Endothelial cell of umbilical vein (primary cell): Measurements from ENCODE around the gene CDK9. TPM values are rescaled to one million over a fixed set of nuclear protein-coding genes. Genes with fewer than 3 reads are reported as not detected.

Experiments
- BruUV-seq: library from RNA; stranded (reverse); fragments of 400-500 nt; replicated peaks from 2 replicates; lab custom pipeline; 2021; lab: Mats Ljungman, UMichigan
- CTCF ChIA-PET: fragments of 300-600, 350-600 bp; sonication (Branson Sonifier 250); formaldehyde crosslinking; loops from one replicate; lab custom pipeline; 2021; ENCODE audit warnings: antibody characterized with exemption, inconsistent platforms; lab: Charles Lee
- POLR2A ChIA-PET: fragments of 300-600, 350-600 bp; sonication (Branson Sonifier 250); formaldehyde crosslinking; loops from one replicate; lab custom pipeline; 2021; ENCODE audit warnings: antibody characterized with exemption, inconsistent platforms; lab: Charles Lee
- DNase-seq: peaks from one replicate; pipeline ENCODE4 v3.0.0-alpha.2; 2011; ENCODE audit warnings: low read depth, low spot score
- FAIRE-seq: peaks from 2 replicates; lab custom pipeline; 2011; peaks lifted over from hg19 to GRCh38; lab: Jason Lieb, UNC
- H2AFZ ChIP-seq: 2 replicates; pipeline ENCODE4 v1.6.0; 2012; ENCODE audit warnings: low read depth, low read length, control low read depth, inconsistent platforms
- H3K27ac ChIP-seq: 2 replicates; pipeline ENCODE4 v1.5.1; 2011; ENCODE audit warnings: low read depth, mild to moderate bottlenecking, control low read depth, low read length, moderate library complexity; ENCODE audit not compliant: insufficient read depth
- H3K27me3 ChIP-seq, 2 experiments: 2 replicates each; pipeline versions ENCODE4 v1.6.0 to v1.6.1; 2011; ENCODE audit warnings: low read length in 2 of 2, mixed read lengths in 1 of 2; ENCODE audit not compliant: control insufficient read depth in 2 of 2, insufficient read depth in 2 of 2
- H3K36me3 ChIP-seq, 2 experiments: 2 replicates in 1 of 2; 3 replicates in 1 of 2; pipeline ENCODE4 v1.5.1; 2011; ENCODE audit warnings: low read length in 2 of 2, mild to moderate bottlenecking in 1 of 2, moderate library complexity in 1 of 2; ENCODE audit not compliant: control insufficient read depth in 2 of 2, insufficient read depth in 2 of 2; ENCODE audit errors: extremely low read depth in 1 of 2
- H3K4me1 ChIP-seq: 3 replicates; pipeline ENCODE4 v1.5.1; 2011; ENCODE audit warnings: mild to moderate bottlenecking, low read length; ENCODE audit not compliant: control insufficient read depth, insufficient read depth; ENCODE audit errors: extremely low read depth
- H3K4me2 ChIP-seq: 2 replicates; pipeline ENCODE4 v1.6.1; 2011; ENCODE audit warnings: low read length, control low read depth, mixed read lengths; ENCODE audit not compliant: insufficient read depth
- H3K4me3 ChIP-seq, 3 experiments: fragments of 200-600 bp in 1 of 3; sonication (generic), shearing (Covaris generic) in 1 of 3; replicated peaks in 1 of 3; 2 replicates each; pipeline ENCODE4 v1.5.1; 2011 to 2016; ENCODE audit warnings: control low read depth in 3 of 3, low read length in 3 of 3, mild to moderate bottlenecking in 2 of 3, inconsistent platforms in 1 of 3, low read depth in 1 of 3, moderate library complexity in 1 of 3; ENCODE audit not compliant: insufficient read depth in 1 of 3
- H3K79me2 ChIP-seq: 2 replicates; pipeline ENCODE4 v1.6.0; 2012; ENCODE audit warnings: low read length, inconsistent platforms; ENCODE audit not compliant: control insufficient read depth, insufficient read depth
- H3K9ac ChIP-seq: replicated peaks from 2 replicates; pipeline ENCODE3; 2011; ENCODE audit warnings: low read length, control low read depth; ENCODE audit not compliant: insufficient read depth; ENCODE audit errors: extremely low read depth
- H3K9me1 ChIP-seq: replicated peaks from 3 replicates; pipeline ENCODE4 v1.6.0; 2011; ENCODE audit warnings: mild to moderate bottlenecking, low read length; ENCODE audit not compliant: control insufficient read depth, insufficient read depth; ENCODE audit errors: extremely low read depth
- H3K9me3 ChIP-seq: replicated peaks from 2 replicates; pipeline ENCODE4 v1.5.1; 2012; ENCODE audit warnings: low read length, inconsistent platforms; ENCODE audit not compliant: control insufficient read depth, insufficient read depth
- H4K20me1 ChIP-seq: replicated peaks from 2 replicates; pipeline ENCODE3; 2011; ENCODE audit warnings: mild to moderate bottlenecking, low read length; ENCODE audit not compliant: control insufficient read depth, insufficient read depth; ENCODE audit errors: extremely low read depth
- CTCF ChIP-seq, 2 donors: IDR thresholded peaks; 1 replicate in 1 of 2; 2 replicates in 1 of 2; pipeline ENCODE4 v1.5.1; 2011; ENCODE audit warnings: low read length in 2 of 2, mild to moderate bottlenecking in 2 of 2, moderate library complexity in 2 of 2, control low read depth in 1 of 2, inconsistent platforms in 1 of 2, low read depth in 1 of 2; ENCODE audit not compliant: insufficient read depth in 1 of 2; ENCODE audit errors: extremely low read depth in 1 of 2
- EZH2 ChIP-seq: IDR thresholded peaks from 2 replicates; pipeline ENCODE4 v1.6.1; 2012; ENCODE audit warnings: borderline replicate concordance, low read depth, mild to moderate bottlenecking, moderate library complexity, low read length, inconsistent platforms; ENCODE audit not compliant: severe bottlenecking
- FOS ChIP-seq: IDR thresholded peaks from 2 replicates; pipeline ENCODE4 v1.6.1; 2011; ENCODE audit warnings: mild to moderate bottlenecking, low read length, moderate library complexity, borderline replicate concordance; ENCODE audit not compliant: insufficient read depth
- GATA2 ChIP-seq: IDR thresholded peaks from 2 replicates; pipeline ENCODE4 v1.7.0; 2011; ENCODE audit warnings: low read depth, mild to moderate bottlenecking, moderate library complexity, mixed read lengths, low read length; ENCODE audit not compliant: insufficient read length, insufficient read depth
- JUN ChIP-seq: IDR thresholded peaks from 2 replicates; pipeline ENCODE4 v1.6.1; 2011; ENCODE audit warnings: borderline replicate concordance, low read depth; ENCODE audit not compliant: insufficient read length, insufficient read depth
- MAX ChIP-seq: IDR thresholded peaks from 2 replicates; pipeline ENCODE4 v1.6.1; 2011; ENCODE audit not compliant: insufficient read depth, insufficient read length
- MYC ChIP-seq: IDR thresholded peaks from one replicate; pipeline ENCODE4 v1.6.1; 2011; ENCODE audit warnings: mild to moderate bottlenecking, low read depth, low read length
- POLR2A ChIP-seq: IDR thresholded peaks from 2 replicates; pipeline ENCODE4 v1.6.1; 2012; ENCODE audit warnings: low read depth, mild to moderate bottlenecking, control low read depth, low read length
- POLR2AphosphoS5 ChIP-seq: IDR thresholded peaks from 2 replicates; pipeline ENCODE4 v1.6.1; 2012; ENCODE audit warnings: low read depth, mild to moderate bottlenecking, control low read depth, low read length, moderate library complexity; ENCODE audit not compliant: insufficient read depth
- dilution Hi-C: fragments of 300-500 bp; cut with MboI; formaldehyde crosslinking; loops from one replicate; pipeline ENCODE4 v1.15.0; 2019; ENCODE audit warnings: low sequenced_read_pairs; ENCODE audit not compliant: extremely low pct_ligation_motif_present
- intact Hi-C: fragments of 100-400 bp; cut with micrococcal nuclease; formaldehyde crosslinking; loops from one replicate; pipeline ENCODE4 v1.10.0; 2022
- polyA plus RNA-seq, 4 experiments: library from polyadenylated mRNA; depleted of rRNA in 3 of 4; stranded (reverse) in 3 of 4; unstranded in 1 of 4; fragments of >200 nt; gene quantifications; 2 replicates each; pipeline versions ENCODE4 v1.2.1 to v1.2.3, GENCODE V29; 2011 to 2012; ENCODE audit warnings: missing spikeins in 1 of 4
- total RNA-seq: library from RNA; stranded (reverse); gene quantifications from 2 replicates; pipeline ENCODE4 v1.2.3, GENCODE V29; 2021

The CDK9 gene
- total and polyA plus RNA-seq, 2 donors (not counting 3 experiments of a cell fraction or from before 2014, with no cell fraction given), result 92.2 to 124 TPM

- no peak for DNase-seq
- H3K9ac ChIP-seq, result no peak within 1 kb of the TSS
- POLR2A ChIA-PET, result no interaction called here
Observed at GRCh38 chr9:127778280-127779135, 7.3 kb upstream of the CDK9 start, which contains the start of gene SH2D3C. SH2D3C (minus strand) TSS chr9:127778666; CDS start chr9:127778627, 39 bp downstream.

GRCh38 chr9:127779136-127779981 lies 6.5 kb upstream of the CDK9 start:
- Histone ChIP-seq H3K27me3 (no peaks in the 10 kb centered on the region), H4K20me1 (no peaks in the 10 kb centered on the region), H3K36me3 (no peaks in the 10 kb centered on the region), H3K27ac (no peak overlapping the region), H3K4me3 (no peak overlapping the region), H3K9ac (no peak overlapping the region), H3K79me2 (no peaks in the 10 kb centered on the region), H2AFZ (no peak overlapping the region), H3K9me1 (no peaks in the 10 kb centered on the region), H3K4me2 (no peak overlapping the region), H3K9me3 (no peaks in the 10 kb centered on the region), H3K4me1 (peaks cover 30% of the 10 kb centered on the region)
- intact Hi-C loops, result no loop called here
- no TSS peak for BruUV-seq
- TF ChIP-seq EZH2, result no peak
- TF ChIP-seq POLR2AphosphoS5, result no peak
- no peak for TF ChIP-seq POLR2A
- TF ChIP-seq CTCF (IDR thresholded peaks at IDR 0.05; ENCODE audit: extremely low read depth in 1 of 2, insufficient read depth in 1 of 2, low read depth in 1 of 2, low read length in 2 of 2), result no peak
- TF ChIP-seq MAX, result no peak
- no peak for TF ChIP-seq GATA2
- TF ChIP-seq JUN, result no peak
- no peak for TF ChIP-seq MYC
- TF ChIP-seq FOS, result no peak
- dilution Hi-C loops, result no loop called here
- CTCF ChIA-PET, result interaction anchor here (0.9 to 8.8 kb wide), 3 partner anchors 13 to 45 kb away, joined by 6 to 167 read pairs (median 6); partner anchors contain the start of gene TOR2A
- POLR2A ChIA-PET, result no interaction called here
- DNase-seq (no peak), FAIRE-seq (no peak)

More at GRCh38 chr9:127778280-127779135, 7.3 kb upstream of the CDK9 start, which contains the start of gene SH2D3C:
- Histone ChIP-seq H3K79me2 (no peaks in the 10 kb centered on the region), H3K4me3 (no peak within 1 kb of the TSS), H3K9me1 (no peaks in the 10 kb centered on the region), H3K4me2 (no peak within 1 kb of the TSS), H3K27ac (no peak within 1 kb of the TSS), H2AFZ (no peak within 1 kb of the TSS), H3K27me3 (no peaks in the 10 kb centered on the region), H3K9me3 (no peaks in the 10 kb centered on the region), H3K36me3 (no peaks in the 10 kb centered on the region), H4K20me1 (no peaks in the 10 kb centered on the region), H3K4me1 (peaks cover 21% of the 10 kb centered on the region)
- CTCF ChIA-PET, result interaction anchor here (0.9 to 8.8 kb wide), 2 partner anchors 12 to 44 kb away, joined by 6 to 167 read pairs; partner anchors contain the start of gene TOR2A
- dilution Hi-C loops, result no loop called here
- intact Hi-C loops, result no loop called here
- no TSS peak for BruUV-seq
- no peak for FAIRE-seq
- no peak for TF ChIP-seq MYC
- no peak for TF ChIP-seq POLR2A
